Nephron (organoid): Measurements from ENCODE around the gene USP13.

Experiments
- H3K27ac Mint-ChIP-seq, 3 experiments: 2 replicates each; pipeline ENCODE4 v1.8.0; 2020; ENCODE audit warnings: mixed read lengths in 3 of 3, mild to moderate bottlenecking in 2 of 3, moderate library complexity in 1 of 3
- H3K27me3 Mint-ChIP-seq: 2 replicates; pipeline ENCODE4 v1.8.0; 2021; ENCODE audit warnings: low read depth, mild to moderate bottlenecking, moderate library complexity, mixed read lengths
- H3K36me3 Mint-ChIP-seq: 2 replicates; pipeline ENCODE4 v1.8.0; 2020; ENCODE audit warnings: low read depth, mixed read lengths
- H3K4me1 Mint-ChIP-seq: 2 replicates; pipeline ENCODE4 v1.8.0; 2020; ENCODE audit warnings: mixed read lengths
- H3K4me3 Mint-ChIP-seq, 3 experiments: 2 replicates each; pipeline ENCODE4 v1.8.0; 2020; ENCODE audit warnings: mild to moderate bottlenecking in 3 of 3, mixed read lengths in 3 of 3, moderate library complexity in 2 of 3
- H3K9me3 Mint-ChIP-seq: 2 replicates; pipeline ENCODE4 v1.8.0; 2020; ENCODE audit warnings: mixed read lengths
- CTCF ChIP-seq, 3 experiments: fragments of 200-600 bp; sonication (generic); IDR thresholded peaks; one replicate each; pipeline ENCODE4 v1.5.0; 2021; ENCODE audit warnings: antibody characterized with exemption in 3 of 3; ENCODE audit not compliant: unreplicated experiment in 3 of 3

Gene USP13

DNA sequence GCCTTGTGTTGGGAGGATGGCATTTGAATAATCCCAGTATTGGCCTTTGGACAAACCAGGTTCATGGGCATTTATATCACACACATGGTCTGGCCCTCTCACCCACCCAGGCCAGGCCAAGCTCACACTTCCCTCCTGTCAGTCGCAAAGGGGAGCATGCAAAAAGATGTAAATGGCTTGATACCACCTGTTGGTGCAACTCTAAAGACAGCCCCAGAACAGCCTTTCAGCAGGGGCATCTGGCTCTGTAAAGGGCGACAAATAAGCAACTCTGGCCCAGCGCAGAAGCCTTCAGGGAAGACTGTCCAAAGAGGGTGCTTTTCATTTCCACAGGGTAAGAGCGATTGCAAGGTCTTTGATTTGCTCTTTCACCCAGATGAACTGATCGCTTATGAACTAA is 91.8 kb downstream of the USP13 start:
- no peak for TF ChIP-seq CTCF (IDR thresholded peaks at IDR 0.05; ENCODE audit: unreplicated experiment in 3 of 3)
- no peaks in the 10 kb centered on the region for H3K27me3 Mint-ChIP-seq
- H3K4me1 Mint-ChIP-seq, result no peaks in the 10 kb centered on the region
- no peaks in the 10 kb centered on the region for H3K9me3 Mint-ChIP-seq
- H3K27ac Mint-ChIP-seq, result no peak overlapping the region
- no peak overlapping the region for H3K4me3 Mint-ChIP-seq
- H3K36me3 Mint-ChIP-seq, result peaks cover 40% of the 10 kb centered on the region

- no peaks in the 10 kb centered on the region for H3K9me3 Mint-ChIP-seq
- H3K27ac Mint-ChIP-seq, result no peak overlapping the region
- no peak for TF ChIP-seq CTCF (IDR thresholded peaks at IDR 0.05; ENCODE audit: unreplicated experiment in 3 of 3)
- H3K27me3 Mint-ChIP-seq, result no peaks in the 10 kb centered on the region
- no peaks in the 10 kb centered on the region for H3K4me1 Mint-ChIP-seq
- no peak overlapping the region for H3K4me3 Mint-ChIP-seq
- peaks cover 38% of the 10 kb centered on the region for H3K36me3 Mint-ChIP-seq
Observed at GRCh38 chr3:179745079-179745478, 92.2 kb downstream of the USP13 start.

DNA sequence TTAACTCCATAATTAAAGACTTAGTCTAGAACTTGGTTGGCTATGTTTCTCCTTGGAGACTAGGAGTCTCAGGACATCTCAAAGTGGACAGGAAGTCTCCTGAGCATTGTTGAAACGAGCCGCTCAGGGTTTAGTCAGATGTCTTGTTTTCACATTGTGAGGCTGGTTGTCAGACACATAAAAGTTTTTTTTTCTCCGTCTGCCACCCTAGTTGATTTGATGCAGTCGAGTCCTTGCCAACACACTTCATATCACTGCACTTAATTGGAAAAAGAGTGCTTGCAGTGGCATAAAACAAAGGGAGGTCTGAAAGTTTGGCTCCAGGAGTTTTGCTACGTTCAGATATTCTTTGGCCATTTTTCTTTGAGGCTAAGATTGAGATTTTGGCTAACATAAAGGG is 92.9 kb downstream of the USP13 start:
- peaks cover 36% of the 10 kb centered on the region for H3K36me3 Mint-ChIP-seq
- no peak for TF ChIP-seq CTCF (IDR thresholded peaks at IDR 0.05; ENCODE audit: unreplicated experiment in 3 of 3)
- H3K9me3 Mint-ChIP-seq, result no peaks in the 10 kb centered on the region
- no peak overlapping the region for H3K27ac Mint-ChIP-seq
- no peak overlapping the region for H3K4me3 Mint-ChIP-seq
- no peaks in the 10 kb centered on the region for H3K27me3 Mint-ChIP-seq
- no peaks in the 10 kb centered on the region for H3K4me1 Mint-ChIP-seq

DNA sequence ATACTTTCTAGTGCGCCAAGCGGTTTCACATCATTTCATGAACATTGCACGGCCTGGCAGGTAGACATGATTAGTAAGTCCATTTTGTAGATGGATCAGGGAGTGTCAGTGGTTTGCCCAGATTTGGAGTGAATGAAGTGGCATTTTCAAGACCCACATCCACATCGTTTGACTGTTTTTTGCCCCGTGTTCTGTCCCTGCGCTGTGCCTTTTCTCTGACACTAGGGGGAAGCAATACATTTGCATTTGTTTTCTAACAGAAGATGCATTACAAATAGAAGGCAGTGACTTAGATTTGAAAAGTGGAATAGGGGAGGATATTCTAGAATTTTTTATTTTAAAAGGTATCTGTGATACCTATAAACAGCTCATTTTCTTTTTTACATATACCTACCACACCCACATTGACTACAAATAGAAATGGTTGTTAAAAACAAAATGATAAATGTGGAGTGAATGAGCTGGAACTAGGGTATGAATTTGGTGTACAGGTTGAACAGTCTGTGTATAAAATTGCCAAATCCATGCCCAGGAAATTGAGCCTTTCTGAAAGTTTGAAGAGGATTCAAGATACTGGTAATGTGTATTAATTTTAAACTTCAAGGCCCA is 98.0 kb downstream of the USP13 start:
- Mint-ChIP-seq H3K27ac (no peak overlapping the region), H3K36me3 (peaks cover 12% of the 10 kb centered on the region), H3K9me3 (no peaks in the 10 kb centered on the region), H3K4me3 (no peak overlapping the region), H3K27me3 (no peaks in the 10 kb centered on the region), H3K4me1 (no peaks in the 10 kb centered on the region)
- peak; percentile 45 to 55 (median 49) for TF ChIP-seq CTCF (IDR thresholded peaks at IDR 0.05; ENCODE audit: unreplicated experiment in 3 of 3)

- Mint-ChIP-seq H3K4me3 (no peak overlapping the region), H3K27ac (no peak overlapping the region)
Observed at GRCh38 chr3:179760944-179761343, 108.1 kb downstream of the USP13 start.

More at GRCh38 chr3:179760944-179761343, 108.1 kb downstream of the USP13 start:
- no peaks in the 10 kb centered on the region for H3K4me1 Mint-ChIP-seq
- H3K27me3 Mint-ChIP-seq, result no peaks in the 10 kb centered on the region
- no peaks in the 10 kb centered on the region for H3K9me3 Mint-ChIP-seq
- H3K36me3 Mint-ChIP-seq, result peaks cover 63% of the 10 kb centered on the region
- TF ChIP-seq CTCF (IDR thresholded peaks at IDR 0.05; ENCODE audit: unreplicated experiment in 3 of 3), result no peak
